Activated T-helper 17 cell treated with anti-CD3 and anti-CD28 coated beads, Interleukin-2, amount 50 U/mL, for 72 hours (primary cell): ENCODE results near the gene WTAP. TPM values are rescaled to one million over a fixed set of nuclear protein-coding genes. Genes with fewer than 3 reads are reported as not detected.
"Not testable (repeated sequence)": the region's sequence is repeated elsewhere in the genome, so short reads cannot be mapped to it uniquely, and the experiment has no call there.

Experiments
- ATAC-seq: fragments of 150-1000 bp; cut with Tn5 transposase; replicated peaks from 2 replicates; pipeline ENCODE4 v1.10.0; 2021; ENCODE audit warnings: mild to moderate bottlenecking, moderate library complexity
- H3K27ac Mint-ChIP-seq: one replicate; pipeline ENCODE4 v1.8.0; 2022; ENCODE audit warnings: mixed read lengths
- H3K27me3 Mint-ChIP-seq: one replicate; pipeline ENCODE4 v1.8.0; 2022; ENCODE audit warnings: mixed read lengths
- H3K36me3 Mint-ChIP-seq: one replicate; pipeline ENCODE4 v1.8.0; 2022; ENCODE audit warnings: low read depth, mild to moderate bottlenecking, mixed read lengths
- H3K4me1 Mint-ChIP-seq: one replicate; pipeline ENCODE4 v1.8.0; 2022; ENCODE audit warnings: mixed read lengths
- H3K4me3 Mint-ChIP-seq: one replicate; pipeline ENCODE4 v1.8.0; 2022; ENCODE audit warnings: mild to moderate bottlenecking, mixed read lengths
- H3K9me3 Mint-ChIP-seq: one replicate; pipeline ENCODE4 v1.8.0; 2022; ENCODE audit warnings: mixed read lengths
- total RNA-seq, 2 donors: library from RNA; stranded (reverse); gene quantifications; one replicate each; pipeline ENCODE4 v1.2.3, GENCODE V29; 2022

The WTAP gene
- total RNA-seq, 2 donors from 2014 or later = 79.8 to 88.5 TPM

DNA sequence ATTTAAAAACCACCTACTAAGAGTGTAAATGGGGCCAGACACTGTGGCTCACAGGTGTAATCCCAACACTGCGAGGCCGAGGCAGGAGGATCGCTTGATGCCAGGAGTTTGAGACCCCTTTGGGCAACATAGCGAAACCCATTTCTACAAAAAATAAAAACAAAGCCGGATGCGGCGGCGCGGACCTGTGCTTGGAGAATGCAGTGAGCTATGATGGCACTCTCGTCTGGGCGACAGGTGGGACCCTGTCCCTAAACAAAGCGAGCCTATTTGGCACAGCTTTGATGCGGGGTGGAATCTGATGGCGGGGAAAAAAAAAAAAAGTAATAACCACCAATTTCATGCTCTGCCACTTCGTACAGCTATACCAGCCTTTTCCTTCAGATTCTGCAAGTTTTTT is 61.0 kb downstream of the WTAP start:
- peaks cover 96% of the 10 kb centered on the region for H3K36me3 Mint-ChIP-seq
- H3K4me1 Mint-ChIP-seq = peaks cover 38% of the 10 kb centered on the region
- no peaks in the 10 kb centered on the region for H3K9me3 Mint-ChIP-seq
- no peaks in the 10 kb centered on the region for H3K27me3 Mint-ChIP-seq
- ATAC-seq = no peak
- H3K27ac Mint-ChIP-seq = peak overlapping the region; percentile 85
- peak overlapping the region; percentile 95 for H3K4me3 Mint-ChIP-seq

DNA sequence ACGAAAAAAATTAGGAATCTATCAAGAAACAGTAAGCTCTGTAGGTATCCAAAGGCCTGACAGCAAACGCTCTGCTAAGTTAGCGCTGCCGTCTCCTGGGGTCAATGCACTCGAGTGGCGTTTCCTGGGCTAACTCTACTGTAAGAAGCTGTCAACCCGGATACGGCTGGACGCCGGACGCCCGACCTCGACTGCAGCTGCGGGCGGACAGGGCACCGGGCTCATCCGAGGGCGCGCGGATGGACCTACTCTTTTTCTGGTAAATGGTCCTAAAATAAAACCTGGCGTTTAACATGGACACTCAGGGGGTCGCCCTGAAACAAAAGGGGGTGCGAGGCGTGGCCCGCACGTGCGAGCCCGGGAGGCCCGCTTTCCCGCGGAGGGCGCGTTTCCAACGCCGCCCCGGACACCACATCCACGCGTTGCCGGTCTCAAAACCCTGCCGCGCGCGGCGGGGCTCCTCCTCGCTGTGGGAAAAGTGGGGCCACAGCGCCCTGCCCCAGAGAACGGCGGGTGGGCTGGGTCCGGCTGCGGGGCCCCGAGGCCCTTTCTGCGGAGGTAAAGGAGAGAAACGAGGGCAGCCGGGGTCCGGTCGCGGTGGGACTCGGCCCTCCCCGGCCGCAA is 61.6 kb downstream of the WTAP start:
- ATAC-seq = no peak
- peaks cover 96% of the 10 kb centered on the region for H3K36me3 Mint-ChIP-seq
- peaks cover 39% of the 10 kb centered on the region for H3K4me1 Mint-ChIP-seq
- peak overlapping the region; percentile 97 for H3K27ac Mint-ChIP-seq
- H3K4me3 Mint-ChIP-seq = peak overlapping the region; percentile 95
- no peaks in the 10 kb centered on the region for H3K9me3 Mint-ChIP-seq
- no peaks in the 10 kb centered on the region for H3K27me3 Mint-ChIP-seq

DNA sequence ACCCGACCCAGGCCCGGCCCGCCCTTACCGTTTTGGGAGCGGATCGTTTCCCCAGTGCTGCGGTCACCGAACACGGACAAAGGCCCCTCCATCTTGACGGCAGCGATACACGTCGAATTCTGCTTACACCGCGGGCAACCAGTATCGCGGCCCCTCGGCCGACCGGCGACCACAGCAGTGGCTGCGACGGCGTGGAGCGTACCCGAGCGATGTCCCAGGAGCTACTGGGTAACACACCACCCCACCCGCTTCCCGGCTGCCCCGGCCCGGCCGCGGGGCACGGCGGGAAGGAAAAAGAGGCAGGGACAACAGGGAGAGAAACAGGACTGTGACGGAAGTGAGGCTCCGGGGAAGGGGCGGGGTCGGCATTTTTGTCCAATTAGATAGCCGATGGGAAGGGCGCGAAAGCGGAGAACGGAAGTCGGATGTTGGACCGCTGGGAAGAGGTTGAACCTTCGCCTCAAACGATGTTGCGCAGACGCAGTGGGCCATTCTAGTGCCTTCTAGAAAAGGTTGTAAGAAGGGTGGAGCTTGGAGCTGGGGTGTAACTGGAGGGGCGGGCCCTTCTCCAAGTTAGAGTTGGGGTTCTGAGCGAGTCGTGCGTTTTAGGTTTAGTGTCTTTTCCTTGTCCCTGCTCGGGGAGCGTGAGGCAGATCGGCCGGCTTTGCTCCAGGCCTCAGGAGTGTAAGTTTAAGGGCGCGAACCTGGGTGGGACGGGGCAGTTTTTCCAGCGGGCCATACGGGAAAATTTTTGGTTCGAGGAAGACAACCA is 62.3 kb downstream of the WTAP start, which contains the start of gene TCP1:
Gene TCP1, minus strand, starts transcription at position 226 of the 772 bp plus-strand sequence. Its CDS starts 134 bp downstream, at position 92.
- peak within 1 kb of the TSS; percentile 95 for H3K4me3 Mint-ChIP-seq
- H3K4me1 Mint-ChIP-seq = peaks cover 46% of the 10 kb centered on the region
- peak; percentile 89 for ATAC-seq

DNA sequence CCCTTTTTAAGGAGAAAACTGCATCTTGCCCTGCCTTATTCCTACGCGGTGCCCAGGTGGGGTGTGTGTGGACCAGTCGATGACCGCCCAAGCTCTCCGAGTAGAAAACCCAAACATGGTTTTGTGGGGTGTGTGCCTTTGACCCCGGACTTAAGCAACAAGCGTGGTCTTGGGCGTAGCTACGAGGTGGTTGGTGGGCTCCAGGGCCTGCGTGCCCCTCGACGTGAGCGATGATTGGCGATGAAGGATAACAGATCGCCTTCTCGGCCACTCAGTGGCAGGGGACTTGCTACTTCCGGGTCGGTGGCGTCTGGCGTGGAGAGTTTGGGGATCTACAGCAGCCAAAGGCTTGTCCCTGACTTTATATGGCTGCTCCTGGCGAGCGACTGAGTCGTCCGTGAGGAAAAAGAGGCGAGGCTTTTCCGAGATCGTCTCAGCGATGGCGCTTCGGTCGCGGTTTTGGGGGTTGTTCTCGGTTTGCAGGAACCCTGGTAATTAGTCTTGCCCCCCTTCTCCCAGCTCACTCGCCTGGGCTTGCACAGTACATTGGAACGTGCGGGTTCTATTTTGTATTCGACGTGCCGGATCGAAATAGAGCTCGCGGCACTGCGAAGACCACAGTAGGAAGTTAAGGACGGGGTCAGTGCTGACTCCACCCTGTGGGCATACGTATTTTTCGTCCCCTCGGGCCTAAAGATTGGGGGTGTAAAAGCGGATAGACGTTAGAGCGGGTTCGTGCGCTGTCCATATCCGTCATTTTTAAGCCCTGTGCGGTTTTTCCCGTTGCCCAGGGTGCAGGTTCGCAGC is 63.0 kb downstream of the WTAP start, which contains the start of gene MRPL18:
Gene MRPL18, plus strand, starts transcription at position 319 of the 807 bp plus-strand sequence. Its CDS starts 121 bp downstream, at position 440.
- no peaks in the 10 kb centered on the region for H3K27me3 Mint-ChIP-seq
- H3K4me3 Mint-ChIP-seq = peak within 1 kb of the TSS; percentile 95
- H3K4me1 Mint-ChIP-seq = peaks cover 45% of the 10 kb centered on the region
- peaks cover 96% of the 10 kb centered on the region for H3K36me3 Mint-ChIP-seq
- peak within 1 kb of the TSS; percentile 97 for H3K27ac Mint-ChIP-seq
- peak; percentile 87 for ATAC-seq
- H3K9me3 Mint-ChIP-seq = no peaks in the 10 kb centered on the region

More for the DNA sequence above, 62.3 kb downstream of the WTAP start, which contains the start of gene TCP1:
- H3K27me3 Mint-ChIP-seq = no peaks in the 10 kb centered on the region
- H3K9me3 Mint-ChIP-seq = no peaks in the 10 kb centered on the region
- H3K36me3 Mint-ChIP-seq = peaks cover 96% of the 10 kb centered on the region
- H3K27ac Mint-ChIP-seq = peak within 1 kb of the TSS; percentile 97

DNA sequence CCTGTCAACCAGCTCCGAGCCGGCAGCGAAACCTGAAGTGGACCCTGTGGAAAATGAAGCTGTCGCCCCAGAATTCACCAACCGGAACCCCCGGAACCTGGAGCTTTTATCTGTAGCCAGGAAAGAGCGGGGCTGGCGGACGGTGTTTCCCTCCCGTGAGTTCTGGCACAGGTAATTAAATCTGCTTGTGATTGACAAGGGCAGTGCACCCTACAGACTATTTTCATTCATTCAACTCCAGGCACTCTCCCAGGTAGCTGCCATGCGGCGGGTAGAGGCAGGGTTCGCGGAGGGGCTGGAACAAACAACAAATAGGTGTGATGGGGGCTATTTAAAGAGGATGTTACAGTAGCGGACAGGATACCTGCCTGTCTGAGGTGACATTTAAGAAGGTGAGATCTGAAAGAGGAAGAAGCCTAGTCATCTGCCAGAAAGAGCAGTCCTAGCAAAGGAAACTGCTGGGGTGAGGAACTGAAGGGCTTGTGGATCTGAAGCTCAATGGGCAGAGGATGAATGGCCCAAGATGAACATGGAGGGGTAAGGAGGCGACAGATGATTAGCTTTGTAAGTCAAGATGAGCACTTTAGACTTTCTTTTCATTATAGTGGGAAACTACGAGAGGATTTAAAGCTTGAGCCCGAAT is 63.8 kb downstream of the WTAP start:
- ATAC-seq = no peak
- Mint-ChIP-seq H3K4me3 (peak overlapping the region; percentile 95), H3K27me3 (no peaks in the 10 kb centered on the region), H3K27ac (peak overlapping the region; percentile 97), H3K9me3 (no peaks in the 10 kb centered on the region), H3K36me3 (peaks cover 96% of the 10 kb centered on the region), H3K4me1 (peaks cover 43% of the 10 kb centered on the region)

DNA sequence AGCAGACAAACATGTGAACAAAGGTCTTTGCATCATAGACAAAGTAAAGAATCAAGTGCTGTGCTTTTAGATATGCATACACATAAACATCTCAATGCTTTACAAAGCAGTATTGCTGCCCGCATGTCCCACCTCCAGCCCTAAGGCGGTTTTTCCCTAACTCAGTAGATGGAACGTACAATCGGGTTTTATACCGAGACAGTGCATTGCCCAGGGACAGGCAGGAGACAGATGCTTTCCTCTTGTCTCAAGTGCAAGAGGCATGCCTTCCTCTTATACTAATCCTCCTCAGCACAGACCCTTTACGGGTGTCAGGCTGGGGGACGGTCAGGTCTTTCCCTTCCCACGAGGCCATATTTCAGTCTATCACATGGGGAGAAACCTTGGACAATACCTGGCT is 67.7 kb downstream of the WTAP start:
- H3K27ac Mint-ChIP-seq, H3K4me3 Mint-ChIP-seq, H3K27me3 Mint-ChIP-seq, ATAC-seq, H3K9me3 Mint-ChIP-seq: not testable (repeated sequence)
- Mint-ChIP-seq H3K36me3 (peaks cover 94% of the 10 kb centered on the region), H3K4me1 (peaks cover 34% of the 10 kb centered on the region)

DNA sequence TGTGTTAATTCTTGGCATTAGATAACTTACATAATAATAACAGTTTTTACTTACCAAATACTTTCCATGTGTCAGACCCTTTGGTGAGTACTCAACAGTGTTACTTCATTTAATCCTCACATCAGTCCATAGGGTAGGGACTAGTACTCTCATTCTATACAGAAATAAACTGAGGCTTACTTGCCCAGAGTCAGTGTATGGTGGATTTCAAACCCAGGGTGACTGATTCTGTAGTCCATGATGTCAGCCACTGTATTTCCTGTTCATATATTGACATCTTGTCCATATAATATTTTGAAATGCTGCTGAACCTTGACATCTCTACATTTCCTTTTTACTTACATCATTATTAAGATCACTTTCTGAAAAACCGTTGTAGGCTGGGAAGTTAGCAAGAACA is 70.2 kb downstream of the WTAP start:
- H3K27me3 Mint-ChIP-seq = no peaks in the 10 kb centered on the region
- no peak overlapping the region for H3K4me3 Mint-ChIP-seq
- no peaks in the 10 kb centered on the region for H3K9me3 Mint-ChIP-seq
- ATAC-seq = no peak
- H3K36me3 Mint-ChIP-seq = peaks cover 69% of the 10 kb centered on the region
- no peak overlapping the region for H3K27ac Mint-ChIP-seq
- peaks cover 18% of the 10 kb centered on the region for H3K4me1 Mint-ChIP-seq

DNA sequence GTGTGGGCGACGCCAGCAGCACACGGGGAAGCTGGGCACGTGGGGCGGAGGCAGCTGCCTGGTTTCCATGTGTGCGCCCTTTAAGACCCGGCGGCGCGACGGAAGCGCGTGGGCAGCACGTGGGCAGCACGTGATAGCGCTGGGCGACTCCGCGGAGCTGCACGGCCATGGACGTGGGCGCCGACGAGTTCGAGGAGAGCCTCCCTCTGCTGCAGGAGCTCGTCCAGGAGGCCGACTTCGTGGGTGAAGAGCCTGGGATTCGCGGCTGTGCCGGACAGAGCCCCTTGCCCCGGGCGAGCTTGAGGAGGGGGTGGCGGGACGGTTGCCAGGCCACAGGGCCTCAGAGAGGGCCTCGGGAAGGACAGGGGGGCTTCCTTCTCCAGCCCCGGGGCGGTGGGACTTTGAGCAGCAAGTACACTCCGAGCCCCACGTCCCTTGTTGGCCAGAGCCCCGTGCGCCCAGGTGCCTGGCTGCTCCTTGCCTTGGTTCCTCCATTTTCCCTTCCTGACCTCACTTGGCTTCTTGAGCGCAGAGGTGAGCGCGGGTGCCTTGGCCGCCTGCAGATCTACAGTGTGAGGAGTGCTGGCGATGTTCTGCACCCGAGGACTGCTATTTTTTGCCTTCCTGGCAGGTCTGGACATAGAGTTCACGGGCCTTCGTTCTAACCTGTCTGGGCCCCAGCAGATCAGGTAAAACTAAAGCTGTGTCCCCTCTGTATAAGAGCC is 73.0 kb downstream of the WTAP start, which contains the start of gene PNLDC1:
Gene PNLDC1, plus strand, starts transcription at position 136 of the 725 bp plus-strand sequence. Its CDS starts 32 bp downstream, at position 168.
- no peaks in the 10 kb centered on the region for H3K9me3 Mint-ChIP-seq

DNA sequence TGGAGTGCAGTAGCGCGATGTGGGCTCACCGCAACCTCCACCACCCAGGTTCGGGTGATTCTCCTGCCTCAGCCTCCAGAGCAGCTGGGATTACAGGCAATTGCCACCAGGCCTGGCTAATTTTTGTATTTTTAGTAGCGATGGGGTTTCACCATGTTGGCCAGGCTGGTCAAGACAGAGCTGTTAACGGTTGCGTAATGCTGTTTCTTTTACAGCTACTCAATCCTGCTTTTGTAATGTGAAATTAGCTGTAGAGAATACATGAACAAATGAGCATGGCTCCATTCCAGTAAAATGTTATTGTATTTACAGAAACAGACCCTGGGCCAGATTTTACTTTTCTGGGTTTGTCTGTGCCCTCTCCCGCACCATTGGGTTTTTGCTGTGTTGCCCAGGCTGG is 74.6 kb downstream of the WTAP start:
- no peak for ATAC-seq
- Mint-ChIP-seq H3K27me3 (no peaks in the 10 kb centered on the region), H3K4me1 (peaks cover 6% of the 10 kb centered on the region)

More for the DNA sequence above, 73.0 kb downstream of the WTAP start, which contains the start of gene PNLDC1:
- Mint-ChIP-seq H3K4me1 (peaks cover 6% of the 10 kb centered on the region), H3K4me3 (no peak within 1 kb of the TSS), H3K27ac (no peak within 1 kb of the TSS), H3K27me3 (no peaks in the 10 kb centered on the region), H3K36me3 (peaks cover 41% of the 10 kb centered on the region)
- ATAC-seq = no peak

DNA sequence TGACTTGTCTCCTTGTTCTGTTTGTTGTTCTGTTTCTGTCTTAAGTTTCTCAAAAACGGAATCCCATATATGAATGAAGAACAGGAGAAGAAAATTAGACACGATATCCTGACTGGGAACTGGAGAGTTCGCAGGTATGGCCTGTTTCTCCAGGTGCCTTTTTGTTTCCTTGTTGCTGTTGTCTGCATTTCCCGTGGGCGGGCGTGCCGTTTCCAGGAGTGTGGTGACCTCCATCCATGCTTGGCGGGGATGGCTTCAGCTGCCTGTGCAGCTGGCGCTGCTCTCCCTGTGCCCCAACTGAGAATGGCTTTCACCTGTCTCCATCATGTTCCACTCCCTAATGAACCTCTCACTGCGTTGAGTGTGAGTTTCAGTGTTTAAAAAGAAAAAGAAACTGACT is 77.2 kb downstream of the WTAP start:
- no peaks in the 10 kb centered on the region for H3K4me1 Mint-ChIP-seq
- H3K27ac Mint-ChIP-seq = peak overlapping the region; percentile 32
- no peak for ATAC-seq
- no peaks in the 10 kb centered on the region for H3K27me3 Mint-ChIP-seq
- H3K36me3 Mint-ChIP-seq = no peaks in the 10 kb centered on the region
- H3K9me3 Mint-ChIP-seq = no peaks in the 10 kb centered on the region
- H3K4me3 Mint-ChIP-seq = no peak overlapping the region

More for the DNA sequence above, 74.6 kb downstream of the WTAP start:
- H3K9me3 Mint-ChIP-seq = no peaks in the 10 kb centered on the region
- H3K4me3 Mint-ChIP-seq = no peak overlapping the region
- peaks cover 25% of the 10 kb centered on the region for H3K36me3 Mint-ChIP-seq
- no peak overlapping the region for H3K27ac Mint-ChIP-seq

DNA sequence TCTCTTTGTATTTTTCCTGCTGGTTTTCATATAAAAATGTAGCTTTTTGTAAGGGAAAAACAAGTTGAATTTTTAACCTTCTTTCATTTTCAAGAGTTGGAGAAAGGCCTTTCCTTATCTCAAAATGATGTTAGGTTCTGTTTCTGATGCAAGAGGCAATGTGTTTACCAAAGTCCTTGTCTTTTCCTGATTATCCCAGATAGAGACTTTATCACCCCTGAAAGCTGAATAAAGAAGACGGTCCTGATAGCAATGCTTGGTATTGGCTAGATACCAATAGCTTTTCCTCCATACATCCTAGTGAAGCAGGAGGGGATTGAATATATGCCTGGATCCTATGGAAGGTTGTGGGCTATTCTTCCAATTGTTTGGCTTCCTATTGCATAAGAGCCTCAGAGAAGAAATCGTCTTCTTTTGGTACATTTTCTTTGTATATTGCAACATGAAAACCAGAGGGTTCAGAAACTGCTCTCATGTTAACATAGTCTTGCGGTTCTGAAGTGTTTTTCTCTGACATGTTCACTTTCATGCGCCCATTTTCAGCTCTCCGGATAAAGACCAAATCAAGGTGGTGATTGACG is 78.2 kb downstream of the WTAP start:
- no peaks in the 10 kb centered on the region for H3K4me1 Mint-ChIP-seq
- no peaks in the 10 kb centered on the region for H3K9me3 Mint-ChIP-seq
- ATAC-seq = no peak
- H3K36me3 Mint-ChIP-seq = no peaks in the 10 kb centered on the region
- no peaks in the 10 kb centered on the region for H3K27me3 Mint-ChIP-seq
- no peak overlapping the region for H3K27ac Mint-ChIP-seq
- no peak overlapping the region for H3K4me3 Mint-ChIP-seq
